ENCODE data around the gene ZNF76.

ZNF76 gene

DNA sequence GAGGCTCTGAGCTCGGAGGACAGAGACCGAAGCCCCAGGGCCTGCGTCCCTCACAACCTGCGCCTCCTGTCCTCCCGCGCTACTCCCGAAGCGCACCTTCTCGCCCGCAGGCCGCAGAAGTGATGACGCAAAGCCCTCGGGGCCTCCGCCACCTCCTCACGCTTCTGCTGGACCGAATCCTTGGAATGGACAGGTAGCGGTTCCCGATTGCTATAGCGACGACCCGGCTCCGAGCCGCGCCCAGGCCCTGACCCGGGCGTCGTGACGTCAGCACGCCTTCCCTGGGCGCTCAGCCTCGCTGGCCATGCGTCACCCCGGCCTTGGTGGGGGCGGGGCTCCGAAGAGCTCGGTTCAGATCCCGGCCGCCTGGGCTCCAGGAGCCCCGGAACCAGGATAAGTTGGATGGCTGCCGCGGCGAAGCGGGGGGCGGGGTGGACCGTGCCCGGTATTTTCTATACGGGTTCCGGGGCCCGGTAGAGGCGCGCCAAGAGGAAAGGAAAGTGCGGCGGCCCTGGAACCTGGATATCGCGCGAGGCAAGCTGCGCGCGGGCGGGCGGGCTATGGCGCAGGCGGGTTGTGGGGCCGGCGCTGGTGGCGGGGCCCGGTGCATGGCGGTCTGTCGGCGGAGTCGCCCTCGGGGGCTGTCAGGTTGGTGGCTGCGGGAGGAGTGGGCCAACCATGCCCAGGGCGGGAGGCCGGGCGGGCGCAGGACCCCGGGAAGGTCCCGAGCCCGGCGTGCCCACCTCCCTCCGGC, at the start of gene ZNF76:
Gene ZNF76 (plus strand): TSS at position 542 of the 754 bp plus-strand sequence. CDS start 21,417 bp downstream, outside the sequence.
- Mint-ChIP-seq H3K27ac (peak within 1 kb of the TSS; percentile 94), H3K27me3 (ENCODE audit: low read depth) (no peaks in the 10 kb centered on the region), H3K4me3 (peak within 1 kb of the TSS; percentile 97), H3K36me3 (ENCODE audit: low read depth) (peaks cover 3% of the 10 kb centered on the region), H3K9me3 (no peaks in the 10 kb centered on the region), H3K4me1 (ENCODE audit: low read depth) (peaks cover 38% of the 10 kb centered on the region)
- DNase-seq (ENCODE audit: low spot score): peak; percentile 91

- no peaks in the 10 kb centered on the region for H3K9me3 Mint-ChIP-seq
- no peak overlapping the region for H3K27ac Mint-ChIP-seq
- peak overlapping the region; percentile 73 for H3K4me3 Mint-ChIP-seq
- no peaks in the 10 kb centered on the region for H3K36me3 Mint-ChIP-seq (ENCODE audit: low read depth)
- H3K27me3 Mint-ChIP-seq (ENCODE audit: low read depth): peaks cover 81% of the 10 kb centered on the region
- DNase-seq (ENCODE audit: low spot score): no peak
- no peaks in the 10 kb centered on the region for H3K4me1 Mint-ChIP-seq (ENCODE audit: low read depth)
Measured at GRCh38 chr6:35213298-35213791, 46.2 kb upstream of the ZNF76 start.

DNA sequence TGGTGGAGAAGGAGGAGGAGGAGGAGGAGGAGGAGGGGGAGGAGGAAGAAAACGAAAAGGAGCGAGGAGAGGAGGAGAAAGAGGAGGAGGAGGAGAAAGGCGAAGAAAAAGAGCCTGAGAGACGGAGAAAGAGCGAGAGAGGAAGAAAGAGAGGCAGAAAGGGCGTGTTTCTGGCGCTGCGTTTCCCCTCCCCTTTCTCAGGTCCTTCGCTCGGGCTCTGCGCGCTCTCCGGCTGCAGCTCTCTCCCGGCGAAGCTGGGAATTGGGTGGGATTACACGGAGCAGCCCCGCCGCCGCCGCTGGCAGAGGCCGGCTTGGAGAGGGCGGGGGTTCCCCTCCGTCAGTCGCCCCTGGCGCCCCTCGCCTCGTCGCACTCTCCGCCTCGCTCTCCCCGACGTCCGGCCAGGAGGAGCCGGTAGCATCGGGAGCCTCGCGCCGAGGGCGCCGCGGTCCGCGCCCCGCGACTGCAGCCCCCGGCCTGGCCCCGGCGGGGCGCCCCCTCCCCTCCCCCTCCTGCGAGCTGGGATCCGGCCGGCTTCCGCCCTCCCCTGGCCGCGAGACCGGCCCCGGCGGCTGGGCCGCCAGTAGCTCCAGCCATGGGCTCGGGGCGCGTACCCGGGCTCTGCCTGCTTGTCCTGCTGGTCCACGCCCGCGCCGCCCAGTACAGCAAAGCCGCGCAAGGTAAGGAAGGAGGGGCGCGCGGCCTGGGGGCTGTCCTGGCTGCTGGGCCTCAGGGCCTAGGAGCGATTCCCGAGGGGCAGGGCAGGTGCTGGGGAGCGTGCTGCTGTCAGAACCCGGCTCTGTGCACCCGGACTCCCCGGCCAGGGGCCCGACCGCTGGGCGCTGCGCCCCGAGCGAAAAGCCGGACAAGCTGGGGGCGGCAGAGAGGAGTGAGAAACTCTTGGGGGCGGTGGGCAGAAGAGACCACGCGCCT, 45.4 kb upstream of the ZNF76 start, which contains the start of gene SCUBE3:
Gene SCUBE3 (plus strand): TSS at position 133 of the 933 bp plus-strand sequence. CDS start 463 bp downstream, at position 596.
- no peak for DNase-seq (ENCODE audit: low spot score)
- no peaks in the 10 kb centered on the region for H3K4me1 Mint-ChIP-seq (ENCODE audit: low read depth)
- no peaks in the 10 kb centered on the region for H3K9me3 Mint-ChIP-seq
- peak within 1 kb of the TSS; percentile 73 for H3K4me3 Mint-ChIP-seq
- H3K27ac Mint-ChIP-seq: no peak within 1 kb of the TSS
- peaks cover 79% of the 10 kb centered on the region for H3K27me3 Mint-ChIP-seq (ENCODE audit: low read depth)
- no peaks in the 10 kb centered on the region for H3K36me3 Mint-ChIP-seq (ENCODE audit: low read depth)

DNA sequence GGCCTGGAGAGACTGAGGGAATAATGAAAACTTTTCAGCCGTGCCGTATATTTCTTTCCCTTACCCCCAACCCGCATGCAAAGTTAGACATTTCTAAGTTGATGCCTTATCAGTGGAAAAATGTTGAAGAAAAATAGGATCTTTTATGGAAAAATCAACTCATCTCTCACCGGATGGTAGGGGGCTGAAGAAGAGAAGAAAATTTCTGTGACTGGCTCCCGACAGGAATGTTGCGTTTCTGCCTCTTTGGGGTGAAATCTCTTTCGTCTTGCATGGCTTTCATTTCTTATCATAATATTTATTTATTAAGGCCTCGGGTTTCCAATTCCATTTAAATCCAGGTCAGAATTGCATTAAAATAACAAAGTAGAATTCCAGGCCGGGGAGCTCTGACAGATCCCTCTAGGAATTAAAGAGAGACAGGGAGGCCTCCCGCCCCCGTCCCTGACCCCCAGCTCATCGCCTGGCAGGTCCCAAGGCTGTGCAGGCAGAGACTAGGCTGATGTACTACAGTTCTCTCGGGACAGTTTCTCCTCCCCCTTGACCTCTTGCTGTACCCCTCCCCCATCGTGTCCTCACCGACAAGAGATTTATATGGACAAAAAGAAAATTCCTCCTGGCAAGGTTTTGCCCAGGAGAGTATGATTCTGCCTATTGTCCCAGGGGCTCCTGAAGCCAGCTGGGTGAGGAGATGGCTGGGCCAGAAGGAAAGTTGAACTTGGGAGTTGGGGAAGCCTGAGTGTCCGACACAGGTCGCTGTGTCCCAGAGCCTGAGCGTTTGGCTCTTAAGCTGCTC, 44.5 kb upstream of the ZNF76 start:
- Mint-ChIP-seq H3K27me3 (ENCODE audit: low read depth) (peaks cover 82% of the 10 kb centered on the region), H3K27ac (no peak overlapping the region), H3K36me3 (ENCODE audit: low read depth) (no peaks in the 10 kb centered on the region), H3K4me3 (no peak overlapping the region), H3K4me1 (ENCODE audit: low read depth) (no peaks in the 10 kb centered on the region), H3K9me3 (no peaks in the 10 kb centered on the region)
- no peak for DNase-seq (ENCODE audit: low spot score)

DNA sequence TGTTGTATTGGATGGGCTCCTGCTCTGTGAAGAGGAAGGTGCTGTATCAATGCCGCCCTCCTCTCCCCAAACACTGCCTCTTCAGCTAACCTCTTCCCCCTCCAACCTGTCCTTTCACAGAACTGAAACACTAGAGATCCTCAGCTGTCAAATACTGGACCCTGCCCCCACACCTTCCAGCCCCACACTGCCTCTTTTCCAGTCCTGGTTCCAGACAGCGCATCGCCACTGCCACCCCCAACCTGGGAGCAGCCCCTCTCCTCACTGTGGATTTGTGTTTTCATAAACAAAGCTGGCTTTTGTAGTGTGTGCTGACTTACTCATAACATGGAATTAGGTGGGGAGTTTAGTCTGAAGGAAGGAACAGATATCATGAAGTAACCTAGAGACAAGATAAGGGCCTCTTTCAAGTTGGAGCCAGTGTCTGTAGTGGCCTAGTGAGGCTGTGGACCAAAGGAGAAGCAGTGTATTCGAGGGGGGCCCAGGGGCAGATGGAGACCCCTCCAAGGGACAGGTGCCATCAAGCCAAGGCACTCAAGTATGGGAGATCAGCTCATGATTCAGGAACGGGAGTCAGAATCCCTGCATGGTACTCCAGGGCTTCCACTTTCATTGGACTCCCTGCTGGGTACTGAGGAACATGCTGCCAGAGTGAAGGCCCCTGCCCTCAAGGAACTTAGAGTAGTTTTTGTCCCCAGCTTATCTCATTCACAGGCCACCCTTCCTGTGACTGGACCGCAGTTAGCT, 43.7 kb upstream of the ZNF76 start:
- DNase-seq (ENCODE audit: low spot score): no peak
- Mint-ChIP-seq H3K27ac (no peak overlapping the region), H3K9me3 (no peaks in the 10 kb centered on the region), H3K4me3 (peak overlapping the region; percentile 6), H3K36me3 (ENCODE audit: low read depth) (no peaks in the 10 kb centered on the region), H3K27me3 (ENCODE audit: low read depth) (peaks cover 80% of the 10 kb centered on the region), H3K4me1 (ENCODE audit: low read depth) (no peaks in the 10 kb centered on the region)

- no peaks in the 10 kb centered on the region for H3K4me1 Mint-ChIP-seq (ENCODE audit: low read depth)
- H3K27ac Mint-ChIP-seq: no peak overlapping the region
- H3K36me3 Mint-ChIP-seq (ENCODE audit: low read depth): no peaks in the 10 kb centered on the region
- no peak for DNase-seq (ENCODE audit: low spot score)
- H3K9me3 Mint-ChIP-seq: no peaks in the 10 kb centered on the region
- H3K27me3 Mint-ChIP-seq (ENCODE audit: low read depth): peaks cover 78% of the 10 kb centered on the region
- no peak overlapping the region for H3K4me3 Mint-ChIP-seq
Measured at GRCh38 chr6:35216412-35216732, 43.2 kb upstream of the ZNF76 start.

GRCh38 chr6:35216851-35217811, 42.4 kb upstream of the ZNF76 start:
- H3K36me3 Mint-ChIP-seq (ENCODE audit: low read depth): no peaks in the 10 kb centered on the region
- no peak for DNase-seq (ENCODE audit: low spot score)
- no peaks in the 10 kb centered on the region for H3K4me1 Mint-ChIP-seq (ENCODE audit: low read depth)
- H3K27ac Mint-ChIP-seq: no peak overlapping the region
- no peak overlapping the region for H3K4me3 Mint-ChIP-seq
- H3K9me3 Mint-ChIP-seq: no peaks in the 10 kb centered on the region
- peaks cover 70% of the 10 kb centered on the region for H3K27me3 Mint-ChIP-seq (ENCODE audit: low read depth)

GRCh38 chr6:35218021-35218420, 41.5 kb upstream of the ZNF76 start:
- H3K4me3 Mint-ChIP-seq: no peak overlapping the region
- no peaks in the 10 kb centered on the region for H3K4me1 Mint-ChIP-seq (ENCODE audit: low read depth)
- H3K27ac Mint-ChIP-seq: no peak overlapping the region
- no peaks in the 10 kb centered on the region for H3K9me3 Mint-ChIP-seq
- H3K27me3 Mint-ChIP-seq (ENCODE audit: low read depth): peaks cover 61% of the 10 kb centered on the region
- DNase-seq (ENCODE audit: low spot score): no peak
- H3K36me3 Mint-ChIP-seq (ENCODE audit: low read depth): no peaks in the 10 kb centered on the region

DNA sequence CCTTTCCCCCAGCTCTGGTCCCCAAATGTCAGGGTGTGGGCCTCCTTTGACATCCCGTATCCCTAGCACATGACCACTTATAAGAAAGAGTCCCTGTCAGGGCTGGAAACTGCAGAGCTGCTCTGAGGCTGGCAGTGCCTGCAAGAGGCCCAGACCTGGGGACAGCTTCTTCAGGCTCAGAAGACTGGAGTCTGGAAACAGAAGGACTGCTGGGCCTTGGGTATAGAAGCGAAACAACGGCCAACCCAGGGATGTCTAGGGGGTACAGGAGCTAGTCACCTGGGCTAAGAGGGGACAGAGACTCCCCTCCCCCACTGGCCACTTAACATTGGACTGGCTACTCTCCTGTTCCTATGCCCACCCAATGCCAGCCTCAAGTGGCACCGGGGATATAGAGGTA, 41.1 kb upstream of the ZNF76 start:
- H3K36me3 Mint-ChIP-seq (ENCODE audit: low read depth): no peaks in the 10 kb centered on the region
- peaks cover 57% of the 10 kb centered on the region for H3K27me3 Mint-ChIP-seq (ENCODE audit: low read depth)
- no peak for DNase-seq (ENCODE audit: low spot score)
- no peak overlapping the region for H3K27ac Mint-ChIP-seq
- H3K9me3 Mint-ChIP-seq: no peaks in the 10 kb centered on the region
- H3K4me1 Mint-ChIP-seq (ENCODE audit: low read depth): no peaks in the 10 kb centered on the region
- H3K4me3 Mint-ChIP-seq: no peak overlapping the region

DNA sequence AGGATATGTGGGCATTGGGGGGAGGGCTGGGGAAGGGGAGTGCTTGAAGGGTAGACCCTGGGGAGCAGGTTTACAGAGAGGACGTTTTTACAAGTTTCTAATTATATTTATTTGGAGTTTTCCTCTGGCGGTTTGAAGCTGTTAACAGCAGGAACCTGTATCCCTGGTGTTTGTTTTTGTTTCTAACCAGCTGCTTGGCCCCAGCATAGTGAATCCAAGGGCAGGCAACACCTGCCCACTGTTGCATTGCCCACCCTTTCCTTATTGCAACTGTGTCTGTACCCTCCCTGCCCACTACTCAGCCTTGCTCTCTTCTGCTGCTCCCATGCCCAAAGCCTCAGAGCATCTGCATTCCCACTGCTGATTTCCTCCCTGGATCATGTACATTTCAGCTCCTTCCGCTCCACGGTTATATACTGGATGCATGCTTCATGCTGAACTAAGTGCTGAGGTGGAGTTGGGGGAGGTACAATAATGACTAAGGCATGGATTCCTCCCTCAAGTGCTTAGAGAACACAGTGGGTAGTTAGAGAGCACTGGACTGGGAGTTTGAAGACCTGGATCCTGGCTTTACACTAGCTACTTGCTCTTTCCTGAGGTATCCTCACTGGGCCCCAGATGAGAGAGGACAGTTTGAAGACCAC, 39.7 kb upstream of the ZNF76 start:
- H3K36me3 Mint-ChIP-seq (ENCODE audit: low read depth): no peaks in the 10 kb centered on the region
- no peaks in the 10 kb centered on the region for H3K4me1 Mint-ChIP-seq (ENCODE audit: low read depth)
- H3K9me3 Mint-ChIP-seq: no peaks in the 10 kb centered on the region
- H3K27me3 Mint-ChIP-seq (ENCODE audit: low read depth): peaks cover 57% of the 10 kb centered on the region
- no peak overlapping the region for H3K4me3 Mint-ChIP-seq
- no peak for DNase-seq (ENCODE audit: low spot score)
- H3K27ac Mint-ChIP-seq: no peak overlapping the region

- DNase-seq (ENCODE audit: low spot score): no peak
- H3K4me3 Mint-ChIP-seq: no peak overlapping the region
- H3K27me3 Mint-ChIP-seq (ENCODE audit: low read depth): peaks cover 48% of the 10 kb centered on the region
- no peaks in the 10 kb centered on the region for H3K4me1 Mint-ChIP-seq (ENCODE audit: low read depth)
- H3K27ac Mint-ChIP-seq: no peak overlapping the region
- no peaks in the 10 kb centered on the region for H3K9me3 Mint-ChIP-seq
- H3K36me3 Mint-ChIP-seq (ENCODE audit: low read depth): no peaks in the 10 kb centered on the region
Measured at GRCh38 chr6:35220711-35221110, 38.8 kb upstream of the ZNF76 start.

- H3K27me3 Mint-ChIP-seq (ENCODE audit: low read depth): peaks cover 30% of the 10 kb centered on the region
- no peak overlapping the region for H3K27ac Mint-ChIP-seq
- no peaks in the 10 kb centered on the region for H3K36me3 Mint-ChIP-seq (ENCODE audit: low read depth)
- H3K4me3 Mint-ChIP-seq: no peak overlapping the region
- DNase-seq (ENCODE audit: low spot score): no peak
- H3K9me3 Mint-ChIP-seq: no peaks in the 10 kb centered on the region
- H3K4me1 Mint-ChIP-seq (ENCODE audit: low read depth): no peaks in the 10 kb centered on the region
Measured at GRCh38 chr6:35223396-35223795, 36.1 kb upstream of the ZNF76 start.
